DND-41 (cell line): ENCODE data around the gene NANOS3.

ENCODE experiments used
- ATAC-seq: fragments of 200-7000 bp; cut with Tn5 transposase; 3 replicates; pipeline ENCODE4 v1.9.1; 2021; ENCODE audit warnings: low read depth; ENCODE audit not compliant: insufficient read depth
- DNase-seq: peaks from one replicate; pipeline ENCODE4 v3.0.0-alpha.2; 2020
- H2AFZ ChIP-seq: 2 replicates; pipeline ENCODE4 v1.6.0; 2012; ENCODE audit warnings: low read depth, low read length
- H3K27ac ChIP-seq: 2 replicates; pipeline ENCODE4 v1.5.1; 2012; ENCODE audit warnings: low read length, inconsistent platforms
- H3K27me3 ChIP-seq: fragments of 200-600 bp; sonication (generic); 2 replicates; pipeline ENCODE4 v1.6.0; 2012; ENCODE audit warnings: low read length, mild to moderate bottlenecking, inconsistent platforms; ENCODE audit not compliant: insufficient read depth, poor library complexity
- H3K36me3 ChIP-seq: 2 replicates; pipeline ENCODE4 v1.5.1; 2012; ENCODE audit warnings: low read length, inconsistent platforms; ENCODE audit not compliant: insufficient read depth
- H3K4me1 ChIP-seq: 2 replicates; pipeline ENCODE4 v1.5.1; 2012; ENCODE audit warnings: mild to moderate bottlenecking, low read length; ENCODE audit not compliant: insufficient read depth
- H3K4me2 ChIP-seq: 2 replicates; pipeline ENCODE4 v1.6.0; 2012; ENCODE audit warnings: mild to moderate bottlenecking, moderate library complexity, low read length, inconsistent platforms; ENCODE audit not compliant: insufficient read depth
- H3K4me3 ChIP-seq, 2 experiments: fragments of 200-600 bp in 1 of 2; shearing (Covaris generic) in 1 of 2; 2 replicates each; pipeline ENCODE4 v1.5.1; 2012 to 2016; ENCODE audit warnings: inconsistent platforms in 2 of 2, low read length in 2 of 2, mild to moderate bottlenecking in 2 of 2, low read depth in 1 of 2, moderate library complexity in 1 of 2
- H3K79me2 ChIP-seq: 2 replicates; pipeline ENCODE4 v1.6.0; 2012; ENCODE audit warnings: low read length, inconsistent platforms; ENCODE audit not compliant: insufficient read depth
- H3K9ac ChIP-seq: 2 replicates; pipeline ENCODE4 v1.6.0; 2012; ENCODE audit warnings: low read depth, mild to moderate bottlenecking, inconsistent platforms, low read length, moderate library complexity
- H3K9me3 ChIP-seq: 2 replicates; pipeline ENCODE4 v1.5.1; 2012; ENCODE audit warnings: low read length, moderate library complexity, mild to moderate bottlenecking, inconsistent platforms; ENCODE audit not compliant: insufficient read depth, severe bottlenecking
- H4K20me1 ChIP-seq: 2 replicates; pipeline ENCODE4 v1.6.0; 2012; ENCODE audit warnings: low read length; ENCODE audit not compliant: insufficient read depth
- EZH2 ChIP-seq: IDR thresholded peaks from 3 replicates; pipeline ENCODE4 v1.6.1; 2012; ENCODE audit warnings: borderline replicate concordance, low read depth, mild to moderate bottlenecking, moderate library complexity, low read length, inconsistent platforms; ENCODE audit not compliant: severe bottlenecking
- TF ChIP-seq, protein P1 (sequence below): IDR thresholded peaks from 2 replicates; pipeline ENCODE4 v1.5.1; 2012; ENCODE audit warnings: borderline replicate concordance, low read length, moderate library complexity, mild to moderate bottlenecking; ENCODE audit not compliant: poor library complexity, severe bottlenecking; ENCODE audit errors: extremely low read depth

The NANOS3 gene

DNA sequence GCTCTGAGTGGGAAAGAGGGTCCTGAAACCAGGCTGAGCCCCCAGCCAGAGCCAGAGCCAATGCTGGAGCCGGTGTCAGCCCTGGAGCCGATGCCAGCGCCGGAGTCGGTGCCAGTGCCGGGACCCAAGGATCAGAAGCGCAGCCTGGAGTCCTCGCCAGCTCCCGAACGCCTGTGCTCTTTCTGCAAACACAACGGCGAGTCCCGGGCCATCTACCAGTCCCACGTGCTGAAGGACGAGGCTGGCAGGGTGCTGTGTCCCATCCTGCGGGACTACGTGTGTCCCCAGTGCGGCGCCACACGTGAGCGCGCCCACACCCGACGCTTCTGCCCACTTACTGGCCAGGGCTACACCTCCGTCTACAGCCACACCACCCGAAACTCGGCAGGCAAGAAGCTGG lies 369 bp downstream of the NANOS3 start:
- Histone ChIP-seq H4K20me1 (peaks cover 14% of the 10 kb centered on the region; the same call in 1 of the 2 replicates), H3K9ac (no peak overlapping the region), H3K4me1 (peaks cover 30% of the 10 kb centered on the region), H3K27me3 (no peaks in the 10 kb centered on the region), H3K4me3 (no peak overlapping the region), H3K4me2 (no peak overlapping the region), H3K9me3 (no peaks in the 10 kb centered on the region), H3K36me3 (peaks cover 7% of the 10 kb centered on the region), H3K27ac (no peak overlapping the region), H3K79me2 (peaks cover 13% of the 10 kb centered on the region), H2AFZ (no peak overlapping the region)
- no peak for DNase-seq
- ATAC-seq = no peak
- TF ChIP-seq, protein P1, sequence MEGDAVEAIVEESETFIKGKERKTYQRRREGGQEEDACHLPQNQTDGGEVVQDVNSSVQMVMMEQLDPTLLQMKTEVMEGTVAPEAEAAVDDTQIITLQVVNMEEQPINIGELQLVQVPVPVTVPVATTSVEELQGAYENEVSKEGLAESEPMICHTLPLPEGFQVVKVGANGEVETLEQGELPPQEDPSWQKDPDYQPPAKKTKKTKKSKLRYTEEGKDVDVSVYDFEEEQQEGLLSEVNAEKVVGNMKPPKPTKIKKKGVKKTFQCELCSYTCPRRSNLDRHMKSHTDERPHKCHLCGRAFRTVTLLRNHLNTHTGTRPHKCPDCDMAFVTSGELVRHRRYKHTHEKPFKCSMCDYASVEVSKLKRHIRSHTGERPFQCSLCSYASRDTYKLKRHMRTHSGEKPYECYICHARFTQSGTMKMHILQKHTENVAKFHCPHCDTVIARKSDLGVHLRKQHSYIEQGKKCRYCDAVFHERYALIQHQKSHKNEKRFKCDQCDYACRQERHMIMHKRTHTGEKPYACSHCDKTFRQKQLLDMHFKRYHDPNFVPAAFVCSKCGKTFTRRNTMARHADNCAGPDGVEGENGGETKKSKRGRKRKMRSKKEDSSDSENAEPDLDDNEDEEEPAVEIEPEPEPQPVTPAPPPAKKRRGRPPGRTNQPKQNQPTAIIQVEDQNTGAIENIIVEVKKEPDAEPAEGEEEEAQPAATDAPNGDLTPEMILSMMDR = no peak

DNA sequence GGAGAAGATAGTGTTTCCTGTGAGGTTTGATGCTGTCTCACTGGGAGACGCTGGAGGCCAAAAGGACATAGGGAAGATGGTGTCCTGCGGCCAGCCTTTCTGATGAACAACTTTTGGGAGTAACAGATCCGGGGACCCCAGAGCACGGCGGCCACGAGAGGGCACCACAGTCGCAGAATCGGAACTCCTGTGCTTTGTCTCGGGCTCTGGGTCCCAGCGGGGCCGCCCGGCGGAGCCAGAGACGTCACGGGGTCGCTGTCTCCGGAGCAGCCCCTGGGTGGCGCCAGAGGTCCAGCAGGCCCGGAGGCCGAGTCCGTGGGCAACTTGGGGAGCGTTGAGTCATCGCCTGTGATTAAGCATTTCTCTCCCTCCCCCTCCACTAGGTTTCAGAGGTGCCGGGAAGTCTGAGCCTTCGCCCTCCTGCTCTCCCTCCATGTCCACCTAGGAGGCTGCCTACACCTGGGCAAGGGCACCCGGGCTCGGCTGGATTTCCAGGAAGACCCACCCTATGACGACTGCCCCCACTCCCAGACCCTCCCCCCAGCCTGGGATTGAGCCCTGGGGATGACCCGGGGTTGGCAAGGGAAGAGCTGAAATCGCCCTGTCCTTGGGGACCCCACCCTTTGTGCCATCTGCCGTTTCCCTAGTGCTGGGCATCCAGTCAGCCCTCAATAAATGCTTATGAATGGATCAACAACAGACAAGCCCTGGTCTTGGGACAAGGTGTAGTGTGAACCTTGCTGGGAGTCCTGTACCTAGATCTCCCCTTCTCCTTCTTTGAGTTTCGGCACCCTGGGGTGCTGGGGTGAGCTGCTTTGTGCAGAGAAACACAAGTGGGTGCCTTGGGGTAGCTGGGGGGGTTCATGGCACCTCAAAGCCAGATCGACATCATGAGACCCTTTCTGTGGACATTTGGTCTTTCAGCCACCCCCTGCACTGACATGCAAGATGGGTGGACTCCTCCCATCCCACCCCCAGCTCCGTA lies 3.4 kb downstream of the NANOS3 start:
- Histone ChIP-seq H3K9ac (peak overlapping the region; percentile 55), H3K4me2 (peak overlapping the region; percentile 76), H3K9me3 (no peaks in the 10 kb centered on the region), H3K36me3 (peaks cover 4% of the 10 kb centered on the region; the same call in 1 of the 2 replicates), H3K27me3 (no peaks in the 10 kb centered on the region), H4K20me1 (peaks cover 4% of the 10 kb centered on the region; the same call in 1 of the 2 replicates), H3K27ac (peak overlapping the region; percentile 99), H3K79me2 (0 out of 2 replicates have a peak, but pooled peaks cover 4% of the 10 kb centered on the region), H2AFZ (peak overlapping the region; percentile 42), H3K4me1 (peaks cover 52% of the 10 kb centered on the region), H3K4me3 (peak overlapping the region in 1 of 2 experiments; percentile 50; a peak in 2 of 4 replicates)
- peak; percentile 72 for ATAC-seq
- DNase-seq = peak; percentile 97
- TF ChIP-seq EZH2 = no peak
- TF ChIP-seq, protein P1 = peak; percentile 99

DNA sequence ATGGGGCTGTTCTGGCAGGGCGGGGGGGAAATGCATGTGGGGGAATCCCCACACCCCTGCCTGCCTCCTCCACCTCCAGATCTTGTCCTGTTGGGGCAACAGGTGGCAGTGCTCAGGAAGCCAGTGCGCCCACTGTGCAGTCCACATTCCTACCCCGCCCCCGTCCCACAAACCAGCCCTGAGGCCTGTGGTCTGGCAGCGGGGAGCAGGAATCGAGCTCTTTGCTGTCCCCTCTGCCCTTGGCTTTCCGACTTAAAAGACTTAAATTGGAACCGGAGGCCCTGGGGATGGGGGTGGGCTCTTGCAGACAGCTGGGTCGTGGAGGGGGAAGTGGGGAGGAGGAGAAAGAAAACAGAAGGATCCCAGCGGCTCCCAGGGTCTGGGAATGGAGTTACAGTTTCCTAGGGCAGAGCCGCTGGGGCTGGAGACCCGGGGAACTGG lies 4.3 kb downstream of the NANOS3 start:
- peaks cover 10% of the 10 kb centered on the region; the same call in 1 of the 2 replicates for H3K36me3 ChIP-seq
- H3K9me3 ChIP-seq = no peaks in the 10 kb centered on the region
- DNase-seq = peak; percentile 83
- H3K27ac ChIP-seq = peak overlapping the region; percentile 99
- peak overlapping the region in 1 of 2 experiments; percentile 50; a peak in 2 of 4 replicates for H3K4me3 ChIP-seq
- no peaks in the 10 kb centered on the region for H3K79me2 ChIP-seq
- peak overlapping the region; percentile 76 for H3K4me2 ChIP-seq
- H4K20me1 ChIP-seq = no peaks in the 10 kb centered on the region
- peak overlapping the region; percentile 55 for H3K9ac ChIP-seq
- no peaks in the 10 kb centered on the region for H3K27me3 ChIP-seq
- peaks cover 52% of the 10 kb centered on the region for H3K4me1 ChIP-seq
- ATAC-seq = peak; percentile 29
- TF ChIP-seq EZH2 = no peak
- no peak overlapping the region for H2AFZ ChIP-seq
